M059J (cell line): Measurements from ENCODE around the gene R3HDM1. TPM values are rescaled to one million over a fixed set of nuclear protein-coding genes. Genes with fewer than 3 reads are reported as not detected.

ENCODE experiments used
- total RNA-seq: library from RNA; depleted of rRNA; stranded (reverse); fragments of >200 nt; shearing (Covaris generic); gene quantifications from 2 replicates; pipeline ENCODE4 v1.2.3, GENCODE V29; 2014; rRNA removed

The R3HDM1 gene
- total RNA-seq, 1 experiment from 2014 or later, result 19.7 TPM

Other genes with a start within 250 kb of the R3HDM1 start
- gene ZRANB3, start 266 bp upstream of the R3HDM1 start, total RNA-seq, result 5.6 and 5.7 TPM in 2 replicates
- 53.1 and 55.5 TPM in 2 replicates for gene UBXN4, start 210.4 kb downstream of the R3HDM1 start, total RNA-seq